Liver (tissue), 9 donors: ENCODE results near the gene TLR4. TPM values are rescaled to one million over a fixed set of nuclear protein-coding genes. Genes with fewer than 3 reads are reported as not detected.

Experiments
- DNase-seq: peaks from one replicate; pipeline ENCODE4 v3.0.0-alpha.2; 2017; ENCODE audit warnings: low spot score
- H3K27ac ChIP-seq, 2 donors: one replicate each; pipeline ENCODE4 v1.7.0; 2013; ENCODE audit warnings: inconsistent platforms in 2 of 2, low read length in 2 of 2, control low read depth in 1 of 2, low read depth in 1 of 2, mild to moderate bottlenecking in 1 of 2
- H3K27me3 ChIP-seq, 4 donors: one replicate each; pipeline versions ENCODE4 v1.6.1 to v1.7.0; 2013; ENCODE audit warnings: low read length in 3 of 4, inconsistent platforms in 1 of 4, mild to moderate bottlenecking in 1 of 4, moderate library complexity in 1 of 4; ENCODE audit not compliant: control insufficient read depth in 4 of 4, insufficient read depth in 4 of 4
- H3K36me3 ChIP-seq, 4 donors: one replicate each; pipeline versions ENCODE4 v1.6.1 to v1.7.0; 2013; ENCODE audit warnings: low read length in 3 of 4, mild to moderate bottlenecking in 3 of 4, low read depth in 1 of 4, moderate library complexity in 1 of 4; ENCODE audit not compliant: control insufficient read depth in 4 of 4, insufficient read depth in 3 of 4
- H3K4me1 ChIP-seq, 4 donors: one replicate each; pipeline versions ENCODE4 v1.6.1 to v1.7.0; 2013; ENCODE audit warnings: low read length in 3 of 4, mild to moderate bottlenecking in 3 of 4, moderate library complexity in 1 of 4; ENCODE audit not compliant: control insufficient read depth in 4 of 4, insufficient read depth in 4 of 4
- H3K4me3 ChIP-seq, 3 donors: one replicate each; pipeline versions ENCODE4 v1.6.1 to v1.7.0; 2013; ENCODE audit warnings: low read length in 3 of 3, control low read depth in 1 of 3, low read depth in 1 of 3, mild to moderate bottlenecking in 1 of 3
- H3K9ac ChIP-seq, 2 donors: one replicate each; pipeline ENCODE4 v1.7.0; 2013; ENCODE audit warnings: low read length in 2 of 2, mild to moderate bottlenecking in 2 of 2, moderate library complexity in 2 of 2, control low read depth in 1 of 2, low read depth in 1 of 2
- H3K9me3 ChIP-seq, 4 donors: one replicate each; pipeline versions ENCODE4 v1.6.1 to v1.7.0; 2013; ENCODE audit warnings: low read length in 3 of 4; ENCODE audit not compliant: control insufficient read depth in 4 of 4
- EGR1 ChIP-seq, 2 donors: IDR thresholded peaks; 2 replicates each; pipeline ENCODE4 v1.6.1; 2016 to 2018; ENCODE audit warnings: antibody characterized with exemption in 2 of 2, low read depth in 2 of 2
- FOXA1 ChIP-seq: IDR thresholded peaks from 2 replicates; pipeline ENCODE4 v1.6.1; 2016; ENCODE audit warnings: antibody characterized with exemption
- FOXA2 ChIP-seq: IDR thresholded peaks from 2 replicates; pipeline ENCODE4 v1.6.1; 2016; ENCODE audit warnings: antibody characterized with exemption
- GABPA ChIP-seq, 2 donors: IDR thresholded peaks in 1 of 2; conservative IDR thresholded peaks in 1 of 2; 2 replicates each; pipeline ENCODE4 v1.6.1; 2016; ENCODE audit warnings: antibody characterized with exemption in 2 of 2, mild to moderate bottlenecking in 1 of 2, moderate library complexity in 1 of 2
- HNF4A ChIP-seq, 2 donors: conservative IDR thresholded peaks; 2 replicates each; pipeline ENCODE4 v1.6.1; 2016; ENCODE audit warnings: antibody characterized with exemption in 2 of 2, mild to moderate bottlenecking in 2 of 2
- HNF4G ChIP-seq: IDR thresholded peaks from 2 replicates; pipeline ENCODE4 v1.6.1; 2016; ENCODE audit warnings: antibody characterized with exemption
- JUND ChIP-seq, 2 donors: IDR thresholded peaks; 2 replicates each; pipeline ENCODE4 v1.6.1; 2016; ENCODE audit warnings: antibody characterized with exemption in 2 of 2
- NR2F2 ChIP-seq: IDR thresholded peaks from 2 replicates; pipeline ENCODE4 v1.6.1; 2016; ENCODE audit warnings: antibody characterized with exemption
- RAD21 ChIP-seq, 2 donors: IDR thresholded peaks; 2 replicates each; pipeline ENCODE4 v1.6.1; 2016; ENCODE audit warnings: antibody characterized with exemption in 2 of 2, mild to moderate bottlenecking in 2 of 2
- RXRA ChIP-seq, 2 donors: IDR thresholded peaks; 2 replicates each; pipeline ENCODE4 v1.6.1; 2017 to 2018; ENCODE audit warnings: antibody characterized with exemption in 2 of 2, mild to moderate bottlenecking in 1 of 2
- SP1 ChIP-seq: IDR thresholded peaks from 2 replicates; pipeline ENCODE4 v1.6.1; 2018; ENCODE audit warnings: antibody characterized with exemption, mild to moderate bottlenecking
- YY1 ChIP-seq: IDR thresholded peaks from 2 replicates; pipeline ENCODE4 v1.6.1; 2016; ENCODE audit warnings: antibody characterized with exemption, mild to moderate bottlenecking
- WGBS: extraction: QIAGEN DNeasy Blood & Tissue Kit; methylation state at CpG from one replicate; pipeline ENCODE4 v1.1.7; 2013; 5-methylcytosine and 5-hydroxymethylcytosine counted together
- polyA plus RNA-seq, 2 donors: library from polyadenylated mRNA; stranded (reverse) in 1 of 2; unstranded in 1 of 2; fragments of 200-250 nt in 1 of 2; fragments of >200 nt in 1 of 2; fragmentation: Nextera tagmentation in 1 of 2; extraction: Ambion mirVana in 1 of 2; gene quantifications; one replicate each; pipeline versions ENCODE4 v1.2.1 to v1.2.3, GENCODE V29; 2013 to 2015
- total RNA-seq, 2 donors: library from RNA; depleted of rRNA; stranded (reverse); fragments of >200 nt; gene quantifications; one replicate each; pipeline ENCODE4 v1.2.3, GENCODE V29; 2014
- TF ChIP-seq, protein P1 (sequence below): IDR thresholded peaks from 2 replicates; pipeline ENCODE4 v1.6.1; 2016; ENCODE audit warnings: antibody characterized with exemption
- TF ChIP-seq, protein P2 (sequence below): IDR thresholded peaks from 2 replicates; pipeline ENCODE4 v1.6.1; 2016; ENCODE audit warnings: antibody characterized with exemption
- TF ChIP-seq, protein P3 (sequence below): IDR thresholded peaks from 2 replicates; pipeline ENCODE4 v1.6.1; 2016; ENCODE audit warnings: antibody characterized with exemption
- TF ChIP-seq, protein P4 (sequence below): IDR thresholded peaks from 2 replicates; pipeline ENCODE4 v1.6.1; 2016; ENCODE audit warnings: antibody characterized with exemption, mild to moderate bottlenecking
- donor health status: healthy.
- donor health status: healthy.
- donor health status: healthy.
- donor health status: healthy.
- donor health status: healthy.

The TLR4 gene
- total and polyA plus RNA-seq, 4 donors: 5.4 to 23.3 (median 10.0) TPM

DNA sequence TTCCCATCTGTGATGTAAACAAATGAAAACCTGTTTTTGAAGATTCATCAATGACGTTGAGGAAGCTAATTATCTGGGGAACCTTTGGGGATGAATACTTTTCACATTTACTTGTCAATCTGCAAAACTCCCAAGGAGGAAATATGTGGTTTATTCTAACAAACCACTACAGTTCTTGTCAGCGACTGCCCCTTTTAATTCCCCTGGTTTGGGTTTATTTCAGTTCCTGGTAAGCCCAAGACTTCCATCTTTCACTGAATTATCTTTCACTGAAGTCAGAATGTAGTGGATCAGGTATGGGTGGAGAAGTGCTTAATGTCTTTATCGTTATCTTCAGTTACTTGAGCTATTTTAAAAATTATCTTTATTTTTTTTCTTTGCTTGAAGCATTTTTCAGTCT, 40.2 kb downstream of the TLR4 start:
- Histone ChIP-seq H3K4me1 (peaks cover 0 to 6% (median 4%) of the 10 kb centered on the region in 4 donors), H3K9me3 (no peaks in the 10 kb centered on the region), H3K36me3 (no peaks in the 10 kb centered on the region), H3K4me3 (no peak overlapping the region), H3K9ac (no peak overlapping the region), H3K27me3 (peaks cover 0 to 3% (median 0%) of the 10 kb centered on the region in 4 donors), H3K27ac (no peak overlapping the region)
- 72% methylated on average over 3 of the region's 3 CpGs for WGBS
- no peak for TF ChIP-seq JUND (IDR thresholded peaks at IDR 0.05)
- TF ChIP-seq YY1: no peak
- TF ChIP-seq RAD21 (IDR thresholded peaks at IDR 0.05): no peak
- no peak for TF ChIP-seq NR2F2
- no peak for TF ChIP-seq EGR1 (IDR thresholded peaks at IDR 0.05; ENCODE audit: low read depth in 2 of 2)
- TF ChIP-seq RXRA (IDR thresholded peaks at IDR 0.05): no peak
- TF ChIP-seq, protein P1, sequence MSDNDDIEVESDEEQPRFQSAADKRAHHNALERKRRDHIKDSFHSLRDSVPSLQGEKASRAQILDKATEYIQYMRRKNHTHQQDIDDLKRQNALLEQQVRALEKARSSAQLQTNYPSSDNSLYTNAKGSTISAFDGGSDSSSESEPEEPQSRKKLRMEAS: no peak
- DNase-seq: no peak

DNA sequence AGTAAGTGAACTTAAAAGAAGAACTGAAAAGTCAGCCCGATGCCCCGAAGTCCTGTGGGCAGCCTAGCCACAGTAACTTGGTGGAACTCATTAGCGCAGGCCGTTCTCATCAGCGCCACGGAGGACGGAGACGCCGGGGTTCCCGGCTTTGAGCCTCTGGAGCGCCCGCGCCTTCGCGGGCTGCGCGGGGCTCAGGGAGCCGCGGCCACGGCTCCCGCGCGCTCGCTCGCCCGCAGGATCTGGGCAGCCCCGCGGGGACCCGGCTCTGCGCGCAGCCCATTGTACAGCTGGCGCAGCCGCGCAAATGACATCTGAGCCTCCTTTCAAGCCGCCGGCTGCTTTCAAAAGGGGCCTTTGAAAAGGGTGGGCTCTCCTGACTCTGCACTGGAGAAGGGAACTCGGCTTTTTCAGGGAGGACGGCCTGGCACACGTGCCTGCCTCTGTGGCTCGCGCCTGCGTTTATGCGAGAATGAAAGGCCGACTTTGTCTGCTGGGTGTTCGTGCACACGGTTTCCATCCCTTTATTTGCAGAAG, 40.7 kb downstream of the TLR4 start:
- Histone ChIP-seq H3K36me3 (no peaks in the 10 kb centered on the region), H3K9me3 (no peaks in the 10 kb centered on the region), H3K4me1 (peaks cover 0 to 6% (median 4%) of the 10 kb centered on the region in 4 donors), H3K27ac (no peak overlapping the region), H3K4me3 (peak overlapping the region in 1 of 3 donors; percentile 40), H3K9ac (no peak overlapping the region), H3K27me3 (peaks cover 0 to 3% (median 0%) of the 10 kb centered on the region in 4 donors)
- TF ChIP-seq SP1 (no peak), JUND (IDR thresholded peaks at IDR 0.05) (no peak), YY1 (no peak), HNF4G (no peak), NR2F2 (no peak)
- TF ChIP-seq, protein P2, sequence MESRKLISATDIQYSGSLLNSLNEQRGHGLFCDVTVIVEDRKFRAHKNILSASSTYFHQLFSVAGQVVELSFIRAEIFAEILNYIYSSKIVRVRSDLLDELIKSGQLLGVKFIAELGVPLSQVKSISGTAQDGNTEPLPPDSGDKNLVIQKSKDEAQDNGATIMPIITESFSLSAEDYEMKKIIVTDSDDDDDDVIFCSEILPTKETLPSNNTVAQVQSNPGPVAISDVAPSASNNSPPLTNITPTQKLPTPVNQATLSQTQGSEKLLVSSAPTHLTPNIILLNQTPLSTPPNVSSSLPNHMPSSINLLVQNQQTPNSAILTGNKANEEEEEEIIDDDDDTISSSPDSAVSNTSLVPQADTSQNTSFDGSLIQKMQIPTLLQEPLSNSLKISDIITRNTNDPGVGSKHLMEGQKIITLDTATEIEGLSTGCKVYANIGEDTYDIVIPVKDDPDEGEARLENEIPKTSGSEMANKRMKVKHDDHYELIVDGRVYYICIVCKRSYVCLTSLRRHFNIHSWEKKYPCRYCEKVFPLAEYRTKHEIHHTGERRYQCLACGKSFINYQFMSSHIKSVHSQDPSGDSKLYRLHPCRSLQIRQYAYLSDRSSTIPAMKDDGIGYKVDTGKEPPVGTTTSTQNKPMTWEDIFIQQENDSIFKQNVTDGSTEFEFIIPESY: no peak
- TF ChIP-seq, protein P3, sequence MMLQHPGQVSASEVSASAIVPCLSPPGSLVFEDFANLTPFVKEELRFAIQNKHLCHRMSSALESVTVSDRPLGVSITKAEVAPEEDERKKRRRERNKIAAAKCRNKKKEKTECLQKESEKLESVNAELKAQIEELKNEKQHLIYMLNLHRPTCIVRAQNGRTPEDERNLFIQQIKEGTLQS: no peak
- no peak for DNase-seq
- WGBS: 7% methylated on average over 46 of the region's 46 CpGs

DNA sequence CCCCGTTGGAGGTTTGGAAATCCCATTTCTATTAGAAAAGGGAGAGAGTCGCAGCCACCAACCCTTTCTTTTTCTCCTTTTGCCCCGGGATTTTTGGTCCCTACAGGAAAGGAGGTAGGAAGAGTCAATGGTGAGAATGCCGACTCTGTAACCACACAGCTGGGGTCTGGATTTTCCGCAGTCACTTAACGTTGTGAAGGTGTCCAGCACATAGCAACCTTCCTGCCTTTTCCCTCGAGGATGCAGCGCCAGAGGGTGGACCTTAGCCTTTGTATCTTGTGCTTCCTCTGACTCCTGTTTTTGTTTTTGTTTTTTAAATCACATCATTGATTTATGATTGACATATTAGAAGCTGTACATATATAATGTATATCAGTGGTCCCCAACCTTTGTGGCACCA, 41.4 kb downstream of the TLR4 start:
- WGBS: 87% methylated on average over 8 of the region's 8 CpGs
- Histone ChIP-seq H3K27me3 (peaks cover 0 to 3% (median 0%) of the 10 kb centered on the region in 4 donors), H3K4me1 (peaks cover 0 to 6% (median 4%) of the 10 kb centered on the region in 4 donors), H3K4me3 (no peak overlapping the region), H3K36me3 (no peaks in the 10 kb centered on the region), H3K9ac (no peak overlapping the region), H3K9me3 (no peaks in the 10 kb centered on the region), H3K27ac (no peak overlapping the region)
- DNase-seq: no peak
- TF ChIP-seq FOXA1 (no peak), EGR1 (IDR thresholded peaks at IDR 0.05; ENCODE audit: low read depth in 2 of 2) (no peak), HNF4A (conservative IDR thresholded peaks at IDR 0.05) (no peak), JUND (IDR thresholded peaks at IDR 0.05) (no peak), SP1 (no peak), NR2F2 (no peak), HNF4G (no peak), RXRA (IDR thresholded peaks at IDR 0.05) (no peak), RAD21 (IDR thresholded peaks at IDR 0.05) (no peak), GABPA (IDR thresholded peaks at IDR 0.05 in 1 of 2, conservative IDR thresholded peaks at IDR 0.05 in 1 of 2) (no peak), FOXA2 (no peak), YY1 (no peak)
- TF ChIP-seq, protein P3: no peak
- TF ChIP-seq, protein P4, sequence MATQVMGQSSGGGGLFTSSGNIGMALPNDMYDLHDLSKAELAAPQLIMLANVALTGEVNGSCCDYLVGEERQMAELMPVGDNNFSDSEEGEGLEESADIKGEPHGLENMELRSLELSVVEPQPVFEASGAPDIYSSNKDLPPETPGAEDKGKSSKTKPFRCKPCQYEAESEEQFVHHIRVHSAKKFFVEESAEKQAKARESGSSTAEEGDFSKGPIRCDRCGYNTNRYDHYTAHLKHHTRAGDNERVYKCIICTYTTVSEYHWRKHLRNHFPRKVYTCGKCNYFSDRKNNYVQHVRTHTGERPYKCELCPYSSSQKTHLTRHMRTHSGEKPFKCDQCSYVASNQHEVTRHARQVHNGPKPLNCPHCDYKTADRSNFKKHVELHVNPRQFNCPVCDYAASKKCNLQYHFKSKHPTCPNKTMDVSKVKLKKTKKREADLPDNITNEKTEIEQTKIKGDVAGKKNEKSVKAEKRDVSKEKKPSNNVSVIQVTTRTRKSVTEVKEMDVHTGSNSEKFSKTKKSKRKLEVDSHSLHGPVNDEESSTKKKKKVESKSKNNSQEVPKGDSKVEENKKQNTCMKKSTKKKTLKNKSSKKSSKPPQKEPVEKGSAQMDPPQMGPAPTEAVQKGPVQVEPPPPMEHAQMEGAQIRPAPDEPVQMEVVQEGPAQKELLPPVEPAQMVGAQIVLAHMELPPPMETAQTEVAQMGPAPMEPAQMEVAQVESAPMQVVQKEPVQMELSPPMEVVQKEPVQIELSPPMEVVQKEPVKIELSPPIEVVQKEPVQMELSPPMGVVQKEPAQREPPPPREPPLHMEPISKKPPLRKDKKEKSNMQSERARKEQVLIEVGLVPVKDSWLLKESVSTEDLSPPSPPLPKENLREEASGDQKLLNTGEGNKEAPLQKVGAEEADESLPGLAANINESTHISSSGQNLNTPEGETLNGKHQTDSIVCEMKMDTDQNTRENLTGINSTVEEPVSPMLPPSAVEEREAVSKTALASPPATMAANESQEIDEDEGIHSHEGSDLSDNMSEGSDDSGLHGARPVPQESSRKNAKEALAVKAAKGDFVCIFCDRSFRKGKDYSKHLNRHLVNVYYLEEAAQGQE: no peak
- TF ChIP-seq, protein P2: no peak
- TF ChIP-seq, protein P1: no peak
